HG03066 (cell line): ENCODE results near the gene ASTL.
"Not testable (repeated sequence)": the region's sequence is repeated elsewhere in the genome, so short reads cannot be mapped to it uniquely, and the experiment has no call there.

Experiments used
- ATAC-seq: cut with Tn5 transposase; IDR thresholded peaks from one replicate; pipeline ENCODE4 v1.9.1; 2021; ENCODE audit warnings: low read depth; ENCODE audit not compliant: unreplicated experiment

Gene ASTL

DNA sequence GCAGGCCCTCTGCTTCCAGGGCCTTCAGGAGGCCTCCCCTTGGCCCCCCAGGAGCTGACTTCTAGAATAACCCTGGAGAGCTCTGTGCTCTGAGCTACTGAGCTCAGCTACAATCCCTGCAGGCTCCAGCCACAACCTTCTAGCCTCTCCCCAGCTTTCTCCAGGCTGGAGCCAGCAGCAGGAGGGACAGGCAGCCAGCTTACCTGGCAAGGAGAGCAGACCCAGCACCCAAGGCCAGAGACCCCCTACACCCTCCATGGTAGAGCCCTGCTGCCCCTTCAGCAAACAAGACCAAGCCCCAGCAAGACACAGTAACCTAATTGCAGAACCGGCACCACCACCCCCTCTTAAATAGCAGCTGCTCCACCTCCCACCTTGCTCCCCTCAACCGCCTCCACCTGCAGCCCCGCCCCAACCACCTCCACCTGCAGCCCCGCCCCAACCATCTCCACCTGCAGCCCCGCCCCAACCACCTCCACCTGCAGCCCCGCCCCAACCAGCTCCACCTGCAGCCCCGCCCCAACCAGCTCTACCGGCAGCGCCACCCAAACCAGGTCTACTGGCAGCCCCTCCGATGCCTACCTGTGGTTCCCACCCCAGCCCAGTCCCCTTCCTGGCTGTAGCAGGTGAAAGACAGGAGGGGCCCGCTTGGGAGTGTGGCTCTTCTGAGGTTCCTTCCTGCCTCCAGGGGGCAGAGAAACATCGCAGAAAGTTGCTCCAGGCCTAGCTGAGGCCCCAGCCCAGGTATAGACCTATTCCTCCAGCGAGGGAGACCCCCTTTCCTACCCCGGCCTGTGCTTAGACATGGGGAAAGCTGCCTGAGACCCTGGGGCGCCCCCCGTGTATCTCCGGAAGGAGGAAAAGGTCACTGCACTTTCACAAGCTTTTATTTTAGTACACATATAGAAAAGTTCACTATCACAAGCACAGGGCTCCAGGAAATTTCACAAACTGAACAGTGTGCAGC is at the start of gene ASTL:
Gene ASTL (minus strand): TSS at position 324 of the 967 bp plus-strand sequence. CDS start 66 bp downstream, at position 258.
- ATAC-seq: peak; percentile 40

DNA sequence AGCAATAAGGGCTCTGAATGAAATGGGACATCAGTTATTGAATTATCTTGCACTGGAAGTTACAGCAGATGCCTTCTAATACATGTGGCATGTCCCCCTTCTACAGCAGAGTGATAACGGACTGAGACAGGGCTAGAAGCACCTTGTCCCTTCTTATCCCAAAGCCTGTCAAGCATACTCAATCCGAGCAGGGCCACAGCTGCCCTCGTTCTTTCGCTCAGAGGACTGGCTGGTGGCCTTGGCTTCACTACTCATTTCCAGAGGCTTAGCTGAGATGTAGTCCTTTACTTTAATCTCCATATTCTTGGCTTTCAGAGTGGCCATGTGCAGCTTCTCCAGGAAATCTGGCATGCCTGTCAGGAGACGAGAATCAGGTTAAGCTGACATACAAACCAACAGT is 48.3 kb upstream of the ASTL start:
- ATAC-seq: no peak

DNA sequence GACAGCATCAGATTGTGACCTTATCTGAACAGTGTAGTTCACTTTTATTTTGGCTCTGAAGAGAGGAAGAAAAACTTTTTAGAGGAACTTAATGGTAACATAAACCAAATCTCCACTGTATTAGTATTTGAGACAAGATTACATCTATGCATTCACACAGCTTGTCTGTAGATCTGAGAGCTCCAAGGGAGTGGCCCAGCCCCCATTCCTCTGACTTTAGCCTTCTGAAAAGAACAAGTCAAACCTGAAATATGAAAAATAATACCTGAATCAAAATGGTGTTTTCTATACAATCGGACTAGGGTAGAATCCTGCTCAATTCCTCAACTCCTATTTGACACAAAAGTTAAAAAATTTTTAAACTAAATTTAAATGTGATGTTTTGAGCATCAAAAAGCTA is 47.2 kb upstream of the ASTL start:
- ATAC-seq: no peak

DNA sequence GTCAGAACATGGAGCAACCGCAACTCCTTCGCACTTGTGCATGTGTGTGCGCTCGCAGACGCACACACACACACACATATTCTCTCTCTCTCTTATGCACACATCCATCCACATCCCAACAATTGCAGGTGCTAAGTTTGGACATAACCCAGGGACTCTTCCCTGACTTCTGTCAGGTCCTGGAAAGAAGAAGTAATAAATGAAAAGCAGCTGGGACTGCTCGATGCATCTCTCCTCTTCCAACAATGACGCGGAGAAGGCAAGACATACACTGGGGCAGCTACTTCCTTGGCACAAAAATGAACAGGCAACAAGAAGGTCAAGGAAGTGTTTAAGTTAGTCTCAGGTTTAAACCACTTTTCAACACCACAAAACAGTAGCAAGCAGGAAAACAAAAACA is 46.7 kb upstream of the ASTL start:
- ATAC-seq: no peak

DNA sequence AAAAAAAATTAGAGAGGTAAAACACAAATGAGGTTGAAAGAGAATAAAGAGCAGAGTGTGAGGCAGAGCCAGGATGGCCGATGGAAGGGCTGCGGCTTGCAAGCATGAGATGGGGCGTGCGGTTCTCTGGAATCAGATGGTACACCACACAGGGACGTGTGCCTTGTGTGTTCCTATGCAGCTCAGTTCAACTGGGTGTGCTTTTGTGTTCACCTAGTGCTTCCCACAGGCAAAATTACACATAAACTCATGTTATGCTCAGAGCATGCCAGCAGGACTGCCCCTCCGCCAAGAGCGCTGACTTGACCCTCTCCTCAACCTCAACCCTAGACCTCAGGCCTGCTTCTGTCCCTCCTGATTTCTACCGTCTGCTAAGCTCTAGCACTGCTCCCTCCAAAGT is 45.9 kb upstream of the ASTL start:
- ATAC-seq: no peak

DNA sequence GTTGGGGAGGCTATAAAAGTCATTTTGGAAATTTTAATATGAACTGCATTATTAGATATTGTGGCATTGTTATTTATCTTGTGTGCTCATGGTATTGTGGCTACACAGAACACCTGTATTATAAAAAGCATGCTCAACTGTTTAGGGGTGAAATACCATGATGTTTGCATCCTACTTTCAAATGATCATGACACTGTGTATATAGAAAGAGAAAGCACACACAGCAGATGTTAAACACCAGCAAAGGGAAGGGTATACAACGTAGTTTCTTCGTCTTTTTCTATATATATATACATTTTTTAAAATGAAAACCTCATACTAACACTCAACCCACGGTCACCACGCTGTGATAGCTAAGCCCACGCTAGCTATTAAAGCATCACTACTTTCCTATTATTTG is 43.2 kb upstream of the ASTL start:
- ATAC-seq: no peak

DNA sequence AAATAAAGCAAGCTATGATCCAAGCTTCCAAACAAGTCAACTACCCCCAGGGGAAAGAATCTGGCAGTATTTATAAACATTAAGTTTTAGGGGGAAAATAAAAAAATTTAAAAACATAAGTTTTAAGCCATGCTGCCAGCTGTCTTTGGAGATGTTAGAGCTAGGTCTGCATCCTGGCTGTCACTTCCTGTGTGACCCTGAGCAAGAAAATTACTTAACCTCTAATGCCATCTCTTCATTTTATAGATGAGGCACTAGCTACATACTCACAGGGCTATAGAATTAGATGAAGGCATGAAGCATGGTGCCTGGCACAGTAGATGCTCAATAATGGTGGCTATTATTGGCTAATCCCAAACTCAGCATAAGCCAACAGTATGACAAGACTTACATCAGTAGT is 42.2 kb upstream of the ASTL start:
- no peak for ATAC-seq

DNA sequence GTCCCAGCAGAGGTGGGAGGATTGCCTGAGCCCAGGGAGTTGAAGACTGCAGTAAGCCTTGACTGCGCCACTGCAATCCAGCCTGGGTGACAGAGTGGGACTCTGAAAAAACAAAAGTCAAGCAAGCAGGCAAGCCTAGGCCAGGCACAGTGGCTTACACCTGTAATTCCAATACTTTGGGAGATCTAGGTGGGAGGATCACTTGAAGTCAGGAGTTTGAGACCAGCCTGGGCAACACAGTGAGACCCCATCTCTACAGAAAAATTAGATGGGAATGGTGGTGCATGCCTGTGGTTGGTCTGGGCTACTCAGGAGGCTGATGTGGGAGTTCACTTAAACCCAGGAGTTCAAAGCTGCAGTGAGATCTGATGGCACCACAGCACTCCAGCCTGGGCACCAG is 41.7 kb upstream of the ASTL start:
- no peak for ATAC-seq

DNA sequence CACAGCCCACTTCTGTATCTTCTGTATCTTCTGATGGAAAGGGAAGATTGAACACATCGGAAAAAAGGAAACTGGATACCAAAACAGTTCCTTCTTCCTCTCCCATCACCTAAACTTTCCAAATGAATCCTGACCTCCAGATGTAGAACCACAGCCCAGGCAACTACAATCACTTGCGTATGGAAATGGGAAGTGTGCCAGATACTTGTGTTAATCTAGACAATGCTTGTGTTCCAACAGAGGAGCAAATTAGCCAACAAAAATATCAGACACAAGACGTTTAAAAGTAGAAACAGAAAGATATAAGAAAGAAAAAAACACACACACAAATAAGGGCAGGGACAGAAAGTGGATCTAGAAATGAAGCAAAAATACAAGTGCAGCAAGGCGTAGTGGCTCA is 38.4 kb upstream of the ASTL start:
- no peak for ATAC-seq

DNA sequence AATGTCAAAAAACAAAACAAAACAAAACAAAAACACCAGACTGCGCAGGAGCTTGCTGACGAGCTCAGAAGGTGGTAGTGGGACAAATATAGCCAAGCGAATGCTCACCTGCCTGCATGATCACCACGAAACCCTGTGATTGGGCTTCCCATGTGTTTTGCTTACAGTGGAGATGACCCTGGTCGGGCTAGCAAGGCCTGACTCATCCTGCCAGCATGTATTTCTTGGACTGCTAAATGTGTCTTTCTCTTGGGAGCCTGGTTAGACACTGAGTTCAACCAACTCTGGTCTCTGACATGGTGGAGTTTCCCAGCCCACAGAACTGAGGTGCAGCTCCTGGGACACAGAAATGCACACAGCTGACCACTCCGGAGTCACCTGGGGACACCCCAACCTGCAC is 37.6 kb upstream of the ASTL start:
- ATAC-seq: no peak

DNA sequence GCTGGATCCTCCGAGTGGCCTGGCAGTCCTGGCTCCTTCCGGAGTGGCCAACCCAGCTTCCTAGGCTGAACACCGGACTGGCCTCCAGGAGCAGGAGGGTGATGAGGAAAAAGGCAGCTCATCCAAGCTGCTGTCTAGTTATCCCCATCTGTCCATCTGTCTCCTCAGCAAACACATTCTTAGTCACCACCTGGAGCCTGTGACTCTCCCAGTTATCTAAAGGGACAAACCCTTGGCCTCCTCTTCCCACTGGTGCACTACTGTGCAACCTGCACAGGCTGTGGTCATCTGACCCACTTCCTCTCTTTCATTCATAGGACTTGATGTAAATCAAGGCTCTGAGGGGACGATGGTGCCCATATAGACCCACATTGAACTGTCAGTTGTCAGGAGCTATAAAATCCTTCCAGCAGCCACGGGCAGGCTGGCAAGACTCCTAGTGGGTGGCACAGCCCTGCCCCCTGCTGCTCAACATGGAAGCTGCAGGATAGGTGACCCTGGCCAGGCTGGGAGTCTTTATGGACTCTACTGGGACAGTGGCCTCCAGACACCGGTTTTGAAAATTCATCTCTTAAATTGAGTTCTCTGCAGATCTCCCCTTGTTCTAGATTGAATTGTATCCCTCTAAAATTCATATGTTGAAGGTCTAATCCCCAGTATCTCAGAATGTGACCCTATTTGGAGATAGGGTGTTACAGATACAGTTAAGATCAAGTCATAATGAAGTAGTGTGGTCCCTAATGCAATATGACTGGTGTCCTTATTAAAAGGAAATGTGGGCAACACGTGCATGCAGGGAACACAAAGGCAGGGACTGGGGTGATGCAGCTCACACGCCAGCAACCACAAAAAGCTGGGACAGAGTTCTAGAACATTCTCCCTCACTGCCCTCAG is 36.2 kb upstream of the ASTL start:
- ATAC-seq: peak; percentile 63

DNA sequence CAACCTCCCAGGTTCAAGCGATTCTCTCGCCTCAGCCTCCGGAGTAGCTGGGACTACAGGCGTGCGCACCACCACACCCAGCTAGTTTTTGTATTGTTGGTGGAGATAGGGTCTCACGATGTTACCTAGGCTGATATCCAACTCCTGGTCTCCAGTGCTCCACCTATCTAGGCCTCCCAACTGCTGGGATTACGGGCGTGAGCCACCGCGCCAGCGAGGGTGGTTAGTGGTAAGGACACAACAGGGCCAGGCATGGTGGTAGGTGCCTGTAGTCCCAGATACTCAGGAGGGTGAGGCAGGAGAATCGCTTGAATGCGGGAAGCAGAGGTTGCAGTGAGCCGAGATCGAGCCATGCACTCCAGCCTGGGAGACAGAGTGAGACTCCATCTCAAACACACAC is 33.5 kb upstream of the ASTL start:
- ATAC-seq: no peak

DNA sequence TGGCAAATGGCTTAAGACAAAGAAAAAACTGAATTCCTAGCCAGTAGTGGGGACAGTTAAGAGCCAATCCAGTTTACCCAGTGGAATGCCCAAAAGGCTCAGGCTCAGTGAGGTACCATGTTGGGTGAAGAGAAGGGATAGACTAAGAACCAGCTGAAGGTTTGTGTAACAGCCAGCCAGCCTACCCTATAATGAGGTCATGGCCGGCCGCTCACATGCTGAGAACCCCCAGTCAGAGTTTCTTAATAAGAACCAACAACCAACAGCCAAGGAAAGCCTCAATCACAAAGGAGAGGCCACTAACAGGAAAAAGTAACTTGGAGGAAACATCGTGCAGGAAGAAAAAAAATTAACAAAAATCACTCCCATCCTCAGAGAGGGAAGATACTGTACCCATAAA is 32.3 kb upstream of the ASTL start:
- no peak for ATAC-seq

DNA sequence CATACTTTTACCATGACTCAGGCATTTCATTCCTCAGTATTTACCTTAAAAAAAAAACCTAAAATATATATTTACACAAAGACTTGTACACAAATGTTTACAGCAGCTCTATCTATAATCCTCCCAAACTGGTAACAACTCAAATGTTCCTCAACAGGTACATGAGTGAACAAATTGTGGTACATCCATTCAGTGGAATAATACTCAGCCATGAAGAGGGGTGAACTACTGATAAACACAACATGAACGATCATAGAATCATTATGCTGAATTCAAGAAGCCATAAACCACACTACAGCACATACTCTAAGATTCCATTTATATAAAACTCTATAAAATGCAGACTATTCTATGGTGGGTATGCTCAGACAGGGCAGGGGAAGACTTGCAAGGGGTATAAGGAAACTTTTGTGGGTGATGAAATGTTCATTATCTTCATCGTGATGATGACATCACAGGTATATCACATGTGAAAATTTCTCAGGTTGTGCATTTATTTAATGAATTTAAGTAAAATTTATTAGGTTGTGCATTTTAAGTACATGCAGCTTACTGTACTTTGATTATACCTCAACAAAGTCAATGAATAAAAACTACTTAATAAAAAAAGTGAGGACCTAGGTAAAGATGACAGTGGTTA is 31.7 kb upstream of the ASTL start:
- no peak for ATAC-seq

DNA sequence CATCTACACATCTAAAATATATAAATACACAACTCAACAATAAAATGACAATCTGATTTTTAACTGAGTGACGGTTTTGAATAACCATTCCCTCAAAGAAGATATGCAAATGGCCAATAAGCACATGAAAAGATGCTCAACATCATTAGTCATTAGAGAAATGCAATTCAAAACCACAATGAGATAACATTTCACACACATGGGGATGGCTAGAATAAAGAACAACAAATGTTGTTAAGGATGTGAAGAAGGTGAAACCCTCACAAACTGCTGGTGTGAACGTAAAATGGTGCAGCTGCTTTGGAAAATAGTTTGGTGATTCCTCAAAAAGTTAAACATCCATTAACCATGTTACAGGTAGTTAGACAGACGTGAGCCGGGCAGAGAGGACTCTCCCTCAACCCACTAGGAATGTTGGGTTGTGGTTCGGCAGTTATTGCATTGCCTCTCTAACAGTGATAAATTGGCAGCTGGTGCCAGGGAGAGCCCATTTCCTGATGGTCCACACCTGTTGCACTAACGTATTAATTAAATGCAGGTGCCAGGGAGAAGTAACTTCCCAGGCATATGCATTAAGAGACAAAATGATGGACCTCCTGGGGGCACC is 29.2 kb upstream of the ASTL start:
- ATAC-seq: no peak

DNA sequence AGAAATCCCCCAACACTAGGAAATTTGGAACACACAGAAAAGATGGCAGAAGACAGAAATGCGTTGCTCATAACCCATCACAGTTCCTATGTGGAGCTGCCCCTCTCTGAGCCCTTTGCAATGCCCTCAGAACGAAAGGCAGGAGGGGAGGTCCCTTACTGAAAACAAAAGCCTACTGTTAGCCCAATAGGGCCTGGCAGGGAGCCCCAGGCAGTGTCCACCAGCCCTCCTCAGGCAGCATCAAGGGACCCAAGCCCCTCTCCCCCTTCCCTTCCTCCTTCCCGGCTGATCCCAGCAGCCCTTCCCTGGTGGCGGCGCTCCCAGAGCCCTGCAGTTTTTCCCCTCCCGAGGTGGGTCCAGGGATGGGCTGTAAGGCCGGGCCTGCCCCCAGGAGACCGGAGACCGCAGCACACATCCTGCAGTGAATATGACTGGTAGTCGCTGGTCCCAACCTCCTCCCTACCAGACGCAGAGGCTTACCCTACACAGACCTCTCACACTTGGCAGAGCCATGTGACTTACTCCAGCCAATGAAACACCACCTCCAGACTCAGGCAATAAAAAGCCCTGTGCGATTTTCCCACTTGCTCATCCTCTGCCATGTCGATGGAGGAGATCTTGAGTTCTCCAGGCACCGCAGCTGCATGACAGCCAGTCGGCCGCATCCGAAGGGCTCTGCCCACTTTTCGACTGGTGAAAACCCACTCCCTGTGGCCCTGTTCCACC is 26.3 kb upstream of the ASTL start:
- peak; percentile 65 for ATAC-seq

DNA sequence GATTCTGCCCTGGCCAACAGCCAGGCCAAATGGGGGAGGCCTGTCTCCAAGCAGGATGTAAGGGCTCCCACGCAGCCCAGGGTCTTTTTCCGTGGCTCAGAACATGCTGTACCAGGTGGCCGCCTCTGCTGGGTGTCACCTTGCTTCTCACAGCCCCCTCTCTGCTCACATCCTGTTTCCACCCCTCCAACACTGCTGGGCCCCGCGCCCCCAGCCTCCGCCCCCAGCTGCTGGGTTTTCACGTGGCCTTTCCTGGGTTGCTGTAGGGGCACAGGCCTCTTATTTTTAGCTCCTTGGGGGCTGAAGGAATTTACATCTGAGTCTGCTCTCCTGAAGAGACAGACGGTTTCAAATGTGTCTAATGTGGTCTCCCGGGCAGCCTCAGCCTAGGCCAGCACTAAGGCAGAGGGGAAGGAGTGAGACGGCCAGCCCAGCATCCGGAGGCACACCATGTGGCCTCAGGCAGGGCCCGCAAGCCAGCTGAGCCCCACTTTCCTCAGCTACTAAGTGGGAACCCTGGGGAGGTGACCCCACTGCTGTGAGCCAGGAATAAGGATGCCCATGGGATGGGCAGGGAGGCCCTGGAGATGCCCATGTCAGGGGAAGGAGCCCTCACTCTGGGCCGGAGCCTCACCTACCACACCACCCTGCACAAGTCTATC is 25.6 kb upstream of the ASTL start:
- ATAC-seq: peak; percentile 59

DNA sequence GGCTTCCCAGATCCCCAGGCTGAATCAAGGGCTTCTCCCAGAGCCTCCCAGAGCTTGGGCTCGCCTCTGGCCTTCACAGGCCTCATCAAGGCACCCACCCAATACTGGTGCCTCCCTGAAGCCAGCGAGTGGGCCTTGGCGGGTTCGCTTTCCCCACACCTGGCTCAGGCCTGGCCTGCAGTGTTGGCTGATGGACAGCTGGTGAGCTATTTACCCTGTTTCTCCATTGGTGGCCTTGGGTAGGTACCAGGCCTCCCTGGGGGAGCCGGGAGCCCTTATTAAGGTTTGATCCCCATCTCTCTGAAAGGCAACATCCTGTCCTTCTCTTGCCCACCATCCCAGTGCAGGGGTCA is 25.1 kb upstream of the ASTL start:
- ATAC-seq: no peak

DNA sequence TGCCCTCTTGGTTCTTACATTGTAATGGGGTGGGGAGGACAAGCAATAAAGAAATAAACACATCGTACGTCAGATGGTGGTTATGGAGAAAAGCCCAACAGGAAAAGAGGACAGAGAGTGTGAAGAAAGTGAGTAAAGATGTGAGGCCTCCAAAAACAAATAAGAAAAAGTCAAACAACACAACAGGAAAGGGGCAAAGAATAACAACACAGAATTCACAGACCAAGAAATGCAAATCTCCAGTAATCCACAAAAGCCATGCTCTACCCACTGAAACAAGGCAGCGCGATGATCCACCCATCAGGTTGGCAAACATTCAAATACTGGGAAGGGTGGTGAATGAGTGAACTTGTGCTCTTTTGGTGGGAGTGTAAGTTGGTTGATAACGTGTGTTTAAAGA is 23.6 kb upstream of the ASTL start:
- ATAC-seq: no peak

DNA sequence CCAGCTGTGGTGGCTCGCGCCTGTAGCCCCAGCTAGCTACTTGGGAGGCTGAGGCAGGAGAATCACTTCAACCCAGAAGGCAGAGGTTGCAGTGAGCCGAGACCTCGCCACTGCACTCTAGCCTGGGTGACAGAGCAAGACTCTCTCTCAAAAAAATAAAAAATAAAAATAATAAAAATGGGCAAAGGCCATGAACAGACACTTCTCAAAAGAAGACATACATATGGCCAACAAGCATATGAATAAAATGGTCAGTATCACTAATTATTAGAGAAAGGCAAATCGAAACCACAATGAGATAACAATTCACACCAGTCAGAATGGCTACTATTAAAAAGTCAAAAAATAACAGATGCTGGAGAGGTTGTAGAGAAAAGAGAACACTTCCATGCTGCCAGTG is 22.1 kb upstream of the ASTL start:
- ATAC-seq: not testable (repeated sequence)
